RWPE2 (cell line): ENCODE measurements around the gene SDK2.

Experiments
- ATAC-seq: fragments of 200-7000 bp; cut with Tn5 transposase; 3 replicates; pipeline ENCODE4 v1.9.1; 2021; ENCODE audit warnings: low read depth
- DNase-seq: peaks from one replicate; pipeline ENCODE4 v3.0.0-alpha.2; 2020; ENCODE audit warnings: low spot score
- H3K27ac ChIP-seq: fragments of 450-650 bp; 2 replicates; pipeline ENCODE4 v1.5.1; 2017; ENCODE audit warnings: mild to moderate bottlenecking; ENCODE audit not compliant: poor library complexity, severe bottlenecking
- H3K27me3 ChIP-seq: fragments of 250-450 bp; sonication (Bioruptor Pico); 2 replicates; pipeline ENCODE4 v1.5.1; 2021; ENCODE audit warnings: mild to moderate bottlenecking, moderate library complexity; ENCODE audit not compliant: insufficient read depth, poor library complexity, severe bottlenecking
- H3K36me3 ChIP-seq: fragments of 250-450 bp; sonication (Bioruptor Pico); 2 replicates; pipeline ENCODE4 v1.5.1; 2020; ENCODE audit warnings: low read depth, mild to moderate bottlenecking, moderate library complexity
- H3K4me1 ChIP-seq: fragments of 250-450 bp; sonication (Bioruptor Pico); 2 replicates; pipeline ENCODE4 v1.5.1; 2021; ENCODE audit warnings: mild to moderate bottlenecking, moderate library complexity; ENCODE audit not compliant: insufficient read depth, poor library complexity, severe bottlenecking
- H3K4me3 ChIP-seq: fragments of 250-450 bp; sonication (Bioruptor Pico); 2 replicates; pipeline ENCODE4 v1.5.1; 2021; ENCODE audit warnings: mild to moderate bottlenecking, moderate library complexity; ENCODE audit not compliant: severe bottlenecking
- H3K9me3 ChIP-seq: fragments of 250-450 bp; sonication (Bioruptor Pico); 2 replicates; pipeline ENCODE4 v1.5.1; 2021; ENCODE audit warnings: mild to moderate bottlenecking, moderate library complexity; ENCODE audit not compliant: severe bottlenecking
- TF ChIP-seq, protein P1 (sequence below): fragments of 450-650 bp; IDR thresholded peaks from one replicate; pipeline ENCODE4 v1.5.1; 2017; ENCODE audit warnings: mild to moderate bottlenecking, moderate library complexity; ENCODE audit not compliant: poor library complexity, severe bottlenecking

SDK2 gene

DNA sequence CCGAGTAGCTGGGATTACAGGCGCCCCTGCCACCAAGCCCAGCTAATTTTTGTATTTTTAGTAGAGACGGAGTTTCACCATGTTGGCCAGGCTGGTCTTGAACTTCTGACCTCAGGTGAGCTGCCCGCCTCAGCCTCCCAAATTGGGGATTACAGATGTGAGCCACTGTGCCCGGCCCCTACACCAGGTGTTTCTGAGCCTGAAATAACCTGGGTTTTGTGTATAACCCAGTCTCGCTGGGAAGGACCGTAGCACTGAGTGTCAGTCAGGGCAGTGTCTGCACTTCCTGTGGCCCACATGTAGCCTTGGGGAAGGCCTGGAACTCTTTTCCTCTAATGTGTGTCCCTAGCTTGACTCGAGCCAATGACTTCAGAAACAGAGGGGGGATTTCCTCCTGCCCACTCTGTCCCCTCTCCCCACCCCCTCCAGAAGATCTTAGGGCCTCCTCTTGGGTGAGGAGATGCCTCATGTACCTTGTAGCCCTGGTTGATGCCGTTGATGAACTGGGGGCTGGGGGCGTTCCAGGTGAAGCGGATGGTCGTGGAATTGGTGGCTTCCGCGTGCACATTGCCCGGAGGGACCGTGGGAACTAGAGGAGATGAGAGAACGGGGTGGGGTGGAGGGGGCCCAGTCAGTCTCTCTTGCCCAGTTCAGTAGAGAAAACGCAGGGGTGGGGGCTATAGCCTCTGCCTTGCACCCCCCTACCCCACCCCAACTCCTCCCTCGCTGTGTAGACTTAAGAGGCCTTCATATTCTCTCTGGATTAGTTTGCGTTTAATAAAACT is 229.9 kb downstream of the SDK2 start:
- Histone ChIP-seq H3K27me3 (no peaks in the 10 kb centered on the region), H3K4me3 (no peak overlapping the region), H3K27ac (no peak overlapping the region), H3K9me3 (no peaks in the 10 kb centered on the region), H3K4me1 (no peaks in the 10 kb centered on the region), H3K36me3 (no peaks in the 10 kb centered on the region)
- ATAC-seq (no peak), DNase-seq (no peak)
- TF ChIP-seq, protein P1, sequence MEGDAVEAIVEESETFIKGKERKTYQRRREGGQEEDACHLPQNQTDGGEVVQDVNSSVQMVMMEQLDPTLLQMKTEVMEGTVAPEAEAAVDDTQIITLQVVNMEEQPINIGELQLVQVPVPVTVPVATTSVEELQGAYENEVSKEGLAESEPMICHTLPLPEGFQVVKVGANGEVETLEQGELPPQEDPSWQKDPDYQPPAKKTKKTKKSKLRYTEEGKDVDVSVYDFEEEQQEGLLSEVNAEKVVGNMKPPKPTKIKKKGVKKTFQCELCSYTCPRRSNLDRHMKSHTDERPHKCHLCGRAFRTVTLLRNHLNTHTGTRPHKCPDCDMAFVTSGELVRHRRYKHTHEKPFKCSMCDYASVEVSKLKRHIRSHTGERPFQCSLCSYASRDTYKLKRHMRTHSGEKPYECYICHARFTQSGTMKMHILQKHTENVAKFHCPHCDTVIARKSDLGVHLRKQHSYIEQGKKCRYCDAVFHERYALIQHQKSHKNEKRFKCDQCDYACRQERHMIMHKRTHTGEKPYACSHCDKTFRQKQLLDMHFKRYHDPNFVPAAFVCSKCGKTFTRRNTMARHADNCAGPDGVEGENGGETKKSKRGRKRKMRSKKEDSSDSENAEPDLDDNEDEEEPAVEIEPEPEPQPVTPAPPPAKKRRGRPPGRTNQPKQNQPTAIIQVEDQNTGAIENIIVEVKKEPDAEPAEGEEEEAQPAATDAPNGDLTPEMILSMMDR: no peak

DNA sequence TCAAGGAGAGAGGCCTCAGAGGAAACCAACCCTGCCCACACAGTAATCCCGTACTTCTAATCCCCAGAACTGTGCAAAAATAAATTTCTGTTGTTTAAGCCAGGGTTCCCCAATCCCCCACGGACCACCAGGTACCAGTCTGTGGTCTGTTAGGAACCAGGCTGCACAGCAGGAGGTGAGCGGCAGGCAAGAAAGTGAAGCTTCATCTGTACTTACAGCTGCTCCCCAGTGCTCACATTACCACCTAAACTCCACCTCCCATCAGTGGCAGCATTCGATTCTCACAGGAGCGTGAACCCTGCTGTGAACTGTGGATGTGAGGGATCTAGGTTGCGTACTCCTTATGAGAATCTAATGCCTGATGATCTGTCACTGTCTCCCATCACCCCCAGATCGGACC is 231.3 kb downstream of the SDK2 start:
- no peak for ATAC-seq

DNA sequence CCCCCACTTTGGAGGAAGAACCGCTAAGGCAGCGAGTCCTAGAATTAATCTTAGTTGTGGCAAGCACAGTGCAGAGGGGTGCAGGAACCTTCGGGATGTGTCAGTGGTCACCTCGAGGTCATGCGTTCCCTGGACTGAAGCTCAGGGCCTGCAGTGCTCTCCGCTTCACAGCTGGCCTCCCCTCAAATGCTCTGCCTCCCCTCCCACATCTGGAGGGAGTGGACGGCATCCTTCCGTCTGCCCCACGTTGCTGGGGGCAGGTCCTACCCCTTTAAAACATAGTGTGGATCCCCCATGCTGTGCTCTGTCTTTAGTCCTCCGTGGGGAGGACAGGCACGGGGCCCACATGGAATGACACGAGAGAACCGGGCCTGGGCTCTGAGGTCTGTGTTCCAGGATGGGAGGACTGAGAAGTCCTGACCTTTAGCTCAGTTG is 232.9 kb downstream of the SDK2 start:
- Histone ChIP-seq H3K36me3 (no peaks in the 10 kb centered on the region), H3K9me3 (no peaks in the 10 kb centered on the region), H3K27ac (no peak overlapping the region), H3K4me3 (no peak overlapping the region), H3K27me3 (no peaks in the 10 kb centered on the region), H3K4me1 (no peaks in the 10 kb centered on the region)
- DNase-seq (no peak), ATAC-seq (no peak)
- TF ChIP-seq, protein P1: no peak

More for the DNA sequence above, 231.3 kb downstream of the SDK2 start:
- Histone ChIP-seq H3K27ac (no peak overlapping the region), H3K27me3 (no peaks in the 10 kb centered on the region), H3K4me1 (no peaks in the 10 kb centered on the region), H3K36me3 (no peaks in the 10 kb centered on the region), H3K4me3 (no peak overlapping the region), H3K9me3 (no peaks in the 10 kb centered on the region)
- no peak for DNase-seq
- TF ChIP-seq, protein P1: no peak

DNA sequence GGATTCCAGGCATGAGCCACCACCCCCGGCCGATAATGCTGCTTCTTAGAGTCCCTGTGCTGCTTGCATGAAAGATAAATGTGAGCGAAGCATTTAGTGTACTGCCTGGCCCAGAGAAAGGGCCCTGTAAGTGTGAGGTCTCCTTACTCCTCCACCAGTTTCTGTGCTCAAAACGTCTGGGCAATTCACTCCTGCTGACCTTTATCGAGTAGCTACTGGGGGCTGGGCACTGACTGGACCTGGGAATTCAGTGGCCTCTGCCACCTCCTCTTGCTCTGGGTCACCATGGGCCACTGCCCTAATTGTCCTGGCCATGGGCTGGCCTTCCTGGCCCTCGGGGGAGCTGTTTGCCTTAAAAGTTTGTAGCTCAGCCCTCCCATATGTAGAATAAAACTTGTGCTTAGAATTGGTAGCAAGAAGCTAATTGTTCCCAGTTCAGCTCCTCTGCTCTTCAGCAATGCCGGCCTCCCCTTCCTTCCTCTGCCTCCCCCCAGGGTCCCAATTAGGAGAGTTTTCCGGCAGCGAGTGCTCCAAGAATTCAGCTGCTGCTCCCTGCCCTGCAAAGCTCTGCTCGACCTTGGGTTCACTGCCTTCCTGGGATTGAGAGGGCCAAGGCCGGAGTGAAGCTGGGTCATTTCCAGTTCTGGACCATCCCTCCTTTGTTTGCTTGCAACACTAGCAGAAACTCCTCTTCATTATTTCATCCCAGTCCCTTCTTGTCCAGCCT is 233.5 kb downstream of the SDK2 start:
- TF ChIP-seq, protein P1: no peak
- H3K27ac ChIP-seq: no peak overlapping the region
- no peak for ATAC-seq
- H3K27me3 ChIP-seq: no peaks in the 10 kb centered on the region
- H3K36me3 ChIP-seq: no peaks in the 10 kb centered on the region
- no peaks in the 10 kb centered on the region for H3K9me3 ChIP-seq
- no peaks in the 10 kb centered on the region for H3K4me1 ChIP-seq
- no peak for DNase-seq
- no peak overlapping the region for H3K4me3 ChIP-seq
